B cell (primary cell): Measurements from ENCODE around the gene MUS81. TPM values are rescaled to one million over a fixed set of nuclear protein-coding genes. Genes with fewer than 3 reads are reported as not detected.

Experiments
- ATAC-seq: fragments of 200-7000 bp; cut with Tn5 transposase; one replicate; pipeline ENCODE4 v1.10.0; 2021; ENCODE audit warnings: low read depth, mild to moderate bottlenecking, moderate number of reproducible peaks, moderate library complexity
- CTCF ChIA-PET: fragments of 350-600 bp; sonication (Branson Sonifier 250); formaldehyde crosslinking; loops from one replicate; lab custom pipeline; 2021; ENCODE audit warnings: antibody characterized with exemption, inconsistent platforms; lab: Charles Lee
- POLR2A ChIA-PET: fragments of 350-600 bp; sonication (Branson Sonifier 250); formaldehyde crosslinking; loops from one replicate; lab custom pipeline; 2021; ENCODE audit warnings: antibody characterized with exemption; lab: Charles Lee
- DNase-seq: peaks from one replicate; pipeline ENCODE4 v3.0.0; 2013
- H2AFZ ChIP-seq: 2 replicates; pipeline ENCODE4 v1.6.1; 2012; ENCODE audit warnings: mild to moderate bottlenecking, low read depth, low read length; ENCODE audit not compliant: insufficient read depth, poor library complexity, severe bottlenecking
- H3K27ac ChIP-seq, 2 donors: 1 replicate in 1 of 2; 2 replicates in 1 of 2; pipeline ENCODE4 v1.5.1; 2012 to 2013; ENCODE audit warnings: low read length in 2 of 2, mild to moderate bottlenecking in 2 of 2, moderate library complexity in 1 of 2
- H3K27me3 ChIP-seq, 4 experiments: fragments of 200-600 bp in 1 of 4; sonication (generic) in 1 of 4; replicated peaks in 1 of 4; 1 replicate in 2 of 4; 2 replicates in 2 of 4; pipeline versions ENCODE4 v1.6.1 to v1.7.0; 2013 to 2016; ENCODE audit warnings: low read length in 3 of 4, mild to moderate bottlenecking in 2 of 4, mixed read lengths in 1 of 4, moderate library complexity in 1 of 4; ENCODE audit not compliant: insufficient read depth in 4 of 4, control insufficient read depth in 3 of 4; ENCODE audit errors: control extremely low read depth in 1 of 4
- H3K36me3 ChIP-seq, 2 experiments: replicated peaks in 1 of 2; 1 replicate in 1 of 2; 2 replicates in 1 of 2; pipeline versions ENCODE4 v1.6.1 to v1.7.1; 2013; ENCODE audit warnings: low read length in 1 of 2; ENCODE audit not compliant: insufficient read depth in 2 of 2, control insufficient read depth in 1 of 2; ENCODE audit errors: control extremely low read depth in 1 of 2, extremely low read depth in 1 of 2
- H3K4me1 ChIP-seq, 2 donors: fragments of 200-600 bp in 1 of 2; sonication (generic) in 1 of 2; 1 replicate in 1 of 2; 2 replicates in 1 of 2; pipeline versions ENCODE4 v1.5.1 to v1.6.1; 2013 to 2017; ENCODE audit warnings: low read length in 2 of 2; ENCODE audit not compliant: control insufficient read depth in 2 of 2, insufficient read depth in 2 of 2
- H3K4me2 ChIP-seq: replicated peaks from 2 replicates; pipeline ENCODE3; 2012; ENCODE audit warnings: mild to moderate bottlenecking, low read depth, low read length; ENCODE audit not compliant: poor library complexity, severe bottlenecking
- H3K4me3 ChIP-seq, 5 experiments: fragments of 200-600 bp in 1 of 5; sonication (generic) in 1 of 5; 1 replicate in 3 of 5; 2 replicates in 2 of 5; pipeline versions ENCODE4 v1.5.1 to v1.7.0; 2011 to 2016; ENCODE audit warnings: low read length in 4 of 5, mild to moderate bottlenecking in 4 of 5, low read depth in 2 of 5, control low read depth in 1 of 5, moderate library complexity in 1 of 5; ENCODE audit not compliant: insufficient read depth in 1 of 5; ENCODE audit errors: control extremely low read depth in 1 of 5, extremely low read depth in 1 of 5
- H3K79me2 ChIP-seq: fragments of 200-600 bp; sonication (generic); one replicate; pipeline ENCODE4 v1.6.0; 2016; ENCODE audit warnings: low read length; ENCODE audit not compliant: control insufficient read depth, insufficient read depth
- H3K9ac ChIP-seq: fragments of 200-600 bp; sonication (generic); 2 replicates; pipeline ENCODE4 v1.6.1; 2017; ENCODE audit warnings: mild to moderate bottlenecking, low read length, moderate library complexity
- H3K9me3 ChIP-seq, 3 donors: one replicate each; pipeline versions ENCODE4 v1.6.1 to v1.7.1; 2013; ENCODE audit warnings: low read length in 2 of 3; ENCODE audit not compliant: control insufficient read depth in 2 of 3, insufficient read depth in 1 of 3; ENCODE audit errors: control extremely low read depth in 1 of 3
- H4K20me1 ChIP-seq: 2 replicates; pipeline ENCODE4 v1.6.0; 2012; ENCODE audit warnings: mild to moderate bottlenecking, low read length; ENCODE audit not compliant: insufficient read depth, control insufficient read depth, poor library complexity, severe bottlenecking
- H3K27ac Mint-ChIP-seq: one replicate; pipeline ENCODE4 v1.8.0; 2021; ENCODE audit warnings: mixed read lengths
- H3K27me3 Mint-ChIP-seq: one replicate; pipeline ENCODE4 v1.8.0; 2021; ENCODE audit warnings: mixed read lengths
- H3K4me1 Mint-ChIP-seq: one replicate; pipeline ENCODE4 v1.8.0; 2021; ENCODE audit warnings: mixed read lengths
- H3K4me3 Mint-ChIP-seq: one replicate; pipeline ENCODE4 v1.8.0; 2021; ENCODE audit warnings: mixed read lengths
- H3K9me3 Mint-ChIP-seq: one replicate; pipeline ENCODE4 v1.8.0; 2022; ENCODE audit warnings: mixed read lengths; ENCODE audit not compliant: insufficient read depth
- CTCF ChIP-seq: fragments of 200-600 bp; IDR thresholded peaks from one replicate; pipeline ENCODE4 v1.8.0; 2022; ENCODE audit warnings: antibody characterized with exemption, mild to moderate bottlenecking
- EZH2 ChIP-seq: IDR thresholded peaks from 2 replicates; pipeline ENCODE4 v1.6.1; 2012; ENCODE audit warnings: borderline replicate concordance, low read depth, mild to moderate bottlenecking, moderate library complexity, low read length; ENCODE audit not compliant: insufficient read depth, poor library complexity, severe bottlenecking
- WGBS: methylation state at CpG from one replicate; pipeline ENCODE4 v1.1.5; 2013; ENCODE audit warnings: missing lambda C conversion rate; ENCODE audit not compliant: insufficient coverage; 5-methylcytosine and 5-hydroxymethylcytosine counted together
- intact Hi-C: fragments of 100-400 bp; cut with micrococcal nuclease; formaldehyde crosslinking; loops from one replicate; pipeline ENCODE4 v1.10.0; 2022
- polyA plus RNA-seq: library from polyadenylated mRNA; depleted of rRNA; stranded (reverse); fragments of >200 nt; gene quantifications from 2 replicates; pipeline ENCODE4 v1.2.3, GENCODE V29; 2012
- total RNA-seq, 2 donors: library from RNA; stranded (reverse); fragments of 120-200 nt in 1 of 2; gene quantifications; 1 replicate in 1 of 2; 2 replicates in 1 of 2; pipeline versions ENCODE4 v1.2.3 to v1.2.4, GENCODE V29; 2013 to 2022

Gene MUS81
- total and polyA plus RNA-seq, 2 donors (not counting 1 experiment from before 2014, with no cell fraction given): 74.5 to 134 TPM

DNA sequence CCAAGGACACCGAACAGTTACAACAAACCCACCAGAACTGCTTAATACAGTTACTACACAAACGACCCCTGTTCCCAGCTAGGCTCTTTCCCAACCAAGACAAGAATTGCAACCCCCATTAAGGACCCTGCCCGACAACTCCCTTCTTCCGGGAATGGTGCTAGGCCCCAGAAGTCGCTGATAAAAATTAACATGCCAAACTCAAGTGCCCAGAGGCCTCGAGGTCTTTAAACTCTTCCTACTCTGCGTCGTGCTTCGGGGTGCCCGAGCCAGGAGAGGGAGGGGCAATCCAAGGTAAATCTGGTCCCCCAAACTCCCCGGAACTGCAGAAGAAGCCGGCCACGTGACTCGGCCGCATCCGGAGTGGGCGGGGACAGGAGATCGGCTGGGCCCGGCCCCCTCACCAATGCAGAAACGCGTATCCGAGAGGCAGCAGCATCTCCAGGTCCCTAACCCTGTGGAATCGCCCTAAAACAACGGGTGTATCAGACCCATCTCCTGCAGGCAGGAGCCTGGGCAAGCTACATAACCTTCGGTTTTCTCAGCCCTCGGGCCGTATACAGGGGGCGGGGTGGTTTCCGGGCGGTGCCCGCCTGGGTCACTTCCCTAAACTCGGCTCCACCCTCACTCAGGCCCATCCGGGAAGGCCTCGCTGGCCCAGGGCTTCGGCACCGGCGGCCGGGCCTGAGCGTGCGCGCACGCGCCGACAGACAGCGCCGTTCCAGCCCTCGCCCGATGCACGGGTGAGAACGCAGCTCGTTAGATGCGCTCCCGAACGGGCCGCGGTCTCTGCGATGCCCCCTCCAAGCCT is 3.3 kb upstream of the MUS81 start:
- Histone ChIP-seq H4K20me1 (peaks cover 63% of the 10 kb centered on the region), H3K4me2 (peak overlapping the region; percentile 94), H3K27ac (peak overlapping the region; percentile 71 to 77), H2AFZ (peak overlapping the region; percentile 61), H3K4me1 (peaks cover 27 to 52% of the 10 kb centered on the region in 2 donors), H3K4me3 (peak overlapping the region; percentile 83 to 98 (median 95)), H3K36me3 (peaks cover 0 to 53% of the 10 kb centered on the region in 2 experiments), H3K9me3 (peaks cover 0 to under 1% (median 0%) of the 10 kb centered on the region in 3 donors), H3K9ac (peak overlapping the region; percentile 79), H3K79me2 (peaks cover 56% of the 10 kb centered on the region), H3K27me3 (no peaks in the 10 kb centered on the region)
- Mint-ChIP-seq H3K4me3 (peak overlapping the region; percentile 94), H3K27me3 (no peaks in the 10 kb centered on the region), H3K27ac (peak overlapping the region; percentile 95), H3K9me3 (no peaks in the 10 kb centered on the region), H3K4me1 (peaks cover 55% of the 10 kb centered on the region)
- ChIA-PET POLR2A (interaction anchor here (0.5 to 4.8 kb wide), 8 partner anchors 8 to 242 kb away, joined by 3 to 65 read pairs (median 4); partner anchors contain the start of genes CCDC85B, FIBP, PCNX3 and SNX32), CTCF (interaction anchor here (1.0 to 8.6 kb wide), 3 partner anchors 31 to 77 kb away, joined by 3 to 244 read pairs (median 4); partner anchors contain the start of genes CCDC85B and FIBP)
- 2% methylated on average over 57 of the region's 57 CpGs for WGBS
- no peak for TF ChIP-seq CTCF
- TF ChIP-seq EZH2: no peak
- ATAC-seq (peak; percentile 34), DNase-seq (peak; percentile 91)
- intact Hi-C loops: loop anchor here (5.0 kb wide), 1 partner anchor 410 kb away; the partner anchor contains the start of gene RAB1B
